ENCODE results near the gene ZNF564.
"Not testable (repeated sequence)": the region's sequence is repeated elsewhere in the genome, so short reads cannot be mapped to it uniquely, and the experiment has no call there.

ZNF564 gene

GRCh38 chr19:12551060-12551832, at the start of gene ZNF564:
TSS of gene ZNF564 (minus strand) at chr19:12551482. CDS start at chr19:12551332, 150 bp downstream.
- DNase-seq (ENCODE audit: low read depth in 2 of 2) = peak; percentile 82 to 88

- DNase-seq (ENCODE audit: low read depth in 2 of 2) = no peak
Observed at GRCh38 chr19:12597594-12597993, 46.3 kb upstream of the ZNF564 start.

- DNase-seq (ENCODE audit: low read depth in 2 of 2) = no peak
Observed at GRCh38 chr19:12596927-12597548, 45.8 kb upstream of the ZNF564 start.

- DNase-seq (ENCODE audit: low read depth in 2 of 2) = no peak
Observed at GRCh38 chr19:12596485-12596884, 45.2 kb upstream of the ZNF564 start.

DNA sequence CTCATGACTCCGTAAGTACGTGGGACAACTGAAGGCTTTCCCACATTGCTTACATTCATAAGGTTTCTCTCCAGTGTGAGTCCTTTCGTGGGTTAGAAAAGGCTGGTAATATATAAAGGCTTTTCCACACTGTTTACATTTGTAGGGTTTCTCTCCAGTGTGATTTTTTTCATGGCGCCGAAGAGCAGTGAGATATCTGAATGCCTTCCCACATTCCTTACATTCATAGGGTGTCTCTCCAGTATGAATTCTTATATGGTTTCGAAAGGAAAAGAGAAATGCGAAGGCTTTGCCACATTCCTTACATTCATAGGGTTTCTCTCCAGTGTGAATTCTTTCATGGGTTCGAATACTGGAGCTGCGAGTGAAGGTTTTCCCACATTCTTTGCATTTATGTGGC, 29.8 kb upstream of the ZNF564 start:
- no peak for DNase-seq (ENCODE audit: low read depth in 2 of 2)

GRCh38 chr19:12580180-12580694, 29.0 kb upstream of the ZNF564 start:
- DNase-seq (ENCODE audit: low read depth in 2 of 2) = no peak

GRCh38 chr19:12578641-12579040, 27.4 kb upstream of the ZNF564 start:
- no peak for DNase-seq (ENCODE audit: low read depth in 2 of 2)

- DNase-seq (ENCODE audit: low read depth in 2 of 2) = no peak
Observed at GRCh38 chr19:12574036-12574435, 22.8 kb upstream of the ZNF564 start.

- no peak for DNase-seq (ENCODE audit: low read depth in 2 of 2)
Observed at GRCh38 chr19:12567951-12568350, 16.7 kb upstream of the ZNF564 start.

DNA sequence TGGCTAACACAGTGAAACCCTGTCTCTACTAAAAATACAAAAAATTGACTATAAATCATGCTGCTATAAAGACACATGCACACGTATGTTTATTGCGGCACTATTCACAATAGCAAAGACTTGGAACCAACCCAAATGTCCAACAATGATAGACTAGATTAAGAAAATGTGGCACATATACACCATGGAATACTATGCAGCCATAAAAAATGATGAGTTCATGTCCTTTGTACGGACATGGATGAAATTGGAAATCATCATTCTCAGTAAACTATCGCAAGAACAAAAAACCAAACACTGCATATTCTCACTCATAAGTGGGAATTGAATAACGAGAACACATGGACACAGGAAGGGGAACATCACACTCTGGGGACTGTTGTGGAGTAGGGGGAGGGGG, 15.1 kb upstream of the ZNF564 start:
- DNase-seq (ENCODE audit: low read depth in 2 of 2) = not testable (repeated sequence)

- peak; percentile 66 to 74 for DNase-seq (ENCODE audit: low read depth in 2 of 2)
Observed at GRCh38 chr19:12564016-12564664, 12.9 kb upstream of the ZNF564 start.

- DNase-seq (ENCODE audit: low read depth in 2 of 2) = no peak
Observed at GRCh38 chr19:12555456-12555930, 4.2 kb upstream of the ZNF564 start.

DNA sequence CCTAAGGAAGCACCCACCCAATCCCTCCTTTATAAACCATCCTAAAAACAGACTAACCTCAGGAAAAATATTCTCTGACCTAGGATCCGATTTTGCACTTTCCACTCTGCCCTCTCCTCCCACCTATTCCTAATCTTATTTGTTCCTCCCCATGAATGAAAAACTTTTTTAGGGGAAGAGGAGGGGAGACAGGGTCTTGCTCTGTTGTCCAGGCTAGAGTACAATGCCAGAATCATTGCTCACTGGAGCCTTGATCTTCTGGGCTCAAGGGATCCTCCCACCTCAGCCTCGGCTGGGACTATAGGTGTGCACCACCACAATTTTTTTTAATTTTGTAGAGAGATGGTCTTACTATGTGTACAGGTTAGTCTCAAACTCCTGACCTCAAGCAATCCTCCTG, 4.4 kb downstream of the ZNF564 start:
- DNase-seq (ENCODE audit: low read depth in 2 of 2) = no peak

- no peak for DNase-seq (ENCODE audit: low read depth in 2 of 2)
Observed at GRCh38 chr19:12546068-12546467, 5.2 kb downstream of the ZNF564 start.

- no peak for DNase-seq (ENCODE audit: low read depth in 2 of 2)
Observed at GRCh38 chr19:12545267-12545666, 6.0 kb downstream of the ZNF564 start.

GRCh38 chr19:12544401-12544876, 6.8 kb downstream of the ZNF564 start:
- DNase-seq (ENCODE audit: low read depth in 2 of 2) = no peak

DNA sequence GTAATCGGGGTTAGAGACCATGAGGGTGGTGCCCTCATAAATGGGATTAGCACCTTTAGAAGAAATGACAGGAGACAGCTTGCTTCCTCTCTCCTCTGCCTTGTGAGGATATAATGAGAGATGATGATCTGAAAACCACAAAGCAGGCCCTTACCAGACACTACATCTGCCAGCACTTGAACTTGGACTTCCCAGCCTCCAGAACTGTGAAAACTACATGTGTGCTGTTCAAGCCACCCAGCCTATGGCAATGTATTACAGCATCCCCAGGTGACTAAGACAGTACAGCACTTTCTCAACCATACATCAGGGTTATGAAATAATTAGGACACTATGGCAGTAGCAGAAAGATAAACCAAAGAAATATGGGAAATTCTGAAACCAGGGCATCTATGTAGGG, 7.4 kb downstream of the ZNF564 start:
- DNase-seq (ENCODE audit: low read depth in 2 of 2) = no peak

- DNase-seq (ENCODE audit: low read depth in 2 of 2) = no peak
Observed at GRCh38 chr19:12527034-12527836, 24.0 kb downstream of the ZNF564 start.

DNA sequence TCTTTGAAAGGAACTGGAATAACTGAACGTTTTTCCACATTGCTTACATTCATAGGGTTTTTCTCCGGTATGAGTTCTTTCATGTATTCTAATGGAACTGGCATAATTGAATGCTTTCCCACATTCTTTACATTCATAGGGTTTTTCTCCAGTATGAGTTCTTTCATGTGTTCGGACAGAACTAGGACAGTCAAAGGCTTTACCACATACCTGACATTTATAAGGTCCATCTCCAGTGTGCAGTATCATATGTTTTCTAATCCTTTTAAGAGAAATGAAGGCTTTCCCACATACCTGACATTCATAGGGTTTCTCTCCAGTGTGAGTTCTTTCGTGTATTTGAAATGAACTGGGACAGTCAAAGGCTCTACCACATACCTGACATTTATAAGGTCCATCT, 24.7 kb downstream of the ZNF564 start:
- no peak for DNase-seq (ENCODE audit: low read depth in 2 of 2)

DNA sequence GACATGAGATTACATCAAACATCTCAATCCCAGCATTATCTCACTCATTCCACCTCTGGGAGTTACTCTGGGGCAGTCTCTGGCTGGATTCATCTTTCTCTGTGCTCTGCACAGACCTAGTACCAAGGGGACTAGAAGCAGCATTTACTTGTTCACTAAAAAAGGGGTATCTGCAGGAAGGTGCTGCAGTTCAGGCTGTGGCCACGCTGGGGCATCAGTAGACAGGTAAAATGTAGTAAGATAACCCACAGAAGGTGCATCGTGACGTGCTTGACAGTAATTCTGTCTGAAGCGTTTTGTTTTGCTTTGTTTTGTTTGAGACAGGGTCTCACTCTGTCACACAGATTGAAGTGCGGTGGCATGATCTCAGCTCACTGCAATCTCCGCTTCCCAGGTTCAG, 29.3 kb downstream of the ZNF564 start:
- no peak for DNase-seq (ENCODE audit: low read depth in 2 of 2)

GRCh38 chr19:12513531-12514061, 37.7 kb downstream of the ZNF564 start:
- DNase-seq (ENCODE audit: low read depth in 2 of 2) = no peak

Data from stimulated activated CD8-positive, alpha-beta memory T cell treated with anti-CD3 and anti-CD28 coated beads, Interleukin-15, amount 100 ng/mL, for 4 hours (primary cell).